ENCODE measurements around the gene PALM2AKAP2.

DNA sequence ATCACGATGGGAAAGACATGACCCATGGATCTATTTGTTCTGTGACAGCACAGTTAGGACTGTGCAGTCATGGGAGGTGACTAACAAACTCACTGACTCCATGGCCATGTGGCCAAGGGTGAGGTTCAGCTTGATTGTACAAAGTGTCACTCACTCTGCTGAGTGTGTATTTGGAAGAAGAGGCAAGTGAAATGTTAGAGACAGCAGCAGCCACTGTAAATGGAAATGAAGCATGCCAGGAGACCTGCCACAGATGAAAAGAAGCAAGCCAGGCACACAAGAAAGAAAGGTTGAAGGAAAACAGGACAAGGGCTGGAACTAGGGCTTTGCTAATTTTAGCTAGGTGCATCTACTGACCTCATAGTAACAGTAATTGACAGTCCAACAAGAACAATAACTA lies 42.7 kb upstream of the PALM2AKAP2 start:
- TF ChIP-seq, protein P1, sequence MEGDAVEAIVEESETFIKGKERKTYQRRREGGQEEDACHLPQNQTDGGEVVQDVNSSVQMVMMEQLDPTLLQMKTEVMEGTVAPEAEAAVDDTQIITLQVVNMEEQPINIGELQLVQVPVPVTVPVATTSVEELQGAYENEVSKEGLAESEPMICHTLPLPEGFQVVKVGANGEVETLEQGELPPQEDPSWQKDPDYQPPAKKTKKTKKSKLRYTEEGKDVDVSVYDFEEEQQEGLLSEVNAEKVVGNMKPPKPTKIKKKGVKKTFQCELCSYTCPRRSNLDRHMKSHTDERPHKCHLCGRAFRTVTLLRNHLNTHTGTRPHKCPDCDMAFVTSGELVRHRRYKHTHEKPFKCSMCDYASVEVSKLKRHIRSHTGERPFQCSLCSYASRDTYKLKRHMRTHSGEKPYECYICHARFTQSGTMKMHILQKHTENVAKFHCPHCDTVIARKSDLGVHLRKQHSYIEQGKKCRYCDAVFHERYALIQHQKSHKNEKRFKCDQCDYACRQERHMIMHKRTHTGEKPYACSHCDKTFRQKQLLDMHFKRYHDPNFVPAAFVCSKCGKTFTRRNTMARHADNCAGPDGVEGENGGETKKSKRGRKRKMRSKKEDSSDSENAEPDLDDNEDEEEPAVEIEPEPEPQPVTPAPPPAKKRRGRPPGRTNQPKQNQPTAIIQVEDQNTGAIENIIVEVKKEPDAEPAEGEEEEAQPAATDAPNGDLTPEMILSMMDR (IDR thresholded peaks at IDR 0.05) = no peak
- TF ChIP-seq POLR2A (IDR thresholded peaks at IDR 0.05) = no peak

All from upper lobe of left lung (tissue), 4 donors.